ENCODE measurements around the gene HS3ST5.

The HS3ST5 gene

DNA sequence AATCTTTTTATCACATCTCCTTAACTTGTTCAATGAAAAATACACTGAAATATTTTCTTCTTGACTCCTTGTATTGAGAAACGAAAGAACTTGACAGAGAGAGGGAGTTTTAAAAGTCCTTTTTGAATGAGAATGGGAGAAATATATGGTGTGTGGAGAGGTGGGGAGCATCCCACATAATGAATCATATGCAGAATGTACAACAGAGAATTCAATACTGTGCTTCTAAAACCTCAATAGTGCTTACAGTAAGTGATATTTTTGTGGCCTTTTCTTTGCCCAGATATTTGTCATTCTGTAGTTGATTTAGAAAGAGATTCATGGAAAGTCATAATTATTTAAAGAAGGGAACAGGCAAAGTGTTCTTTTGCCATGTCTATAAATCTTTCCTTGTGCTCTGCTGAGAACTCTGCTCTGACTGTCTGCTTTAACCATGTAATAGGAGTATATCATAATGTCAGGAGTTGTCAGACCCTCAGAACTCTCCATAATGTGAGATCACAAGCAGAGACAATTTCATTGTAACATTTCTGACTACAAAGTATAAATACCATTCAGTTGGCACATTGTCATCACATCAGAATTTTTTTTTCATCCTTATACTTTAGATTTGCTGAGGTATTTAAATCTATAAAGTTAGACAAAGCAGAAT is 32.8 kb upstream of the HS3ST5 start:
- TF ChIP-seq, protein P1, sequence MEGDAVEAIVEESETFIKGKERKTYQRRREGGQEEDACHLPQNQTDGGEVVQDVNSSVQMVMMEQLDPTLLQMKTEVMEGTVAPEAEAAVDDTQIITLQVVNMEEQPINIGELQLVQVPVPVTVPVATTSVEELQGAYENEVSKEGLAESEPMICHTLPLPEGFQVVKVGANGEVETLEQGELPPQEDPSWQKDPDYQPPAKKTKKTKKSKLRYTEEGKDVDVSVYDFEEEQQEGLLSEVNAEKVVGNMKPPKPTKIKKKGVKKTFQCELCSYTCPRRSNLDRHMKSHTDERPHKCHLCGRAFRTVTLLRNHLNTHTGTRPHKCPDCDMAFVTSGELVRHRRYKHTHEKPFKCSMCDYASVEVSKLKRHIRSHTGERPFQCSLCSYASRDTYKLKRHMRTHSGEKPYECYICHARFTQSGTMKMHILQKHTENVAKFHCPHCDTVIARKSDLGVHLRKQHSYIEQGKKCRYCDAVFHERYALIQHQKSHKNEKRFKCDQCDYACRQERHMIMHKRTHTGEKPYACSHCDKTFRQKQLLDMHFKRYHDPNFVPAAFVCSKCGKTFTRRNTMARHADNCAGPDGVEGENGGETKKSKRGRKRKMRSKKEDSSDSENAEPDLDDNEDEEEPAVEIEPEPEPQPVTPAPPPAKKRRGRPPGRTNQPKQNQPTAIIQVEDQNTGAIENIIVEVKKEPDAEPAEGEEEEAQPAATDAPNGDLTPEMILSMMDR (IDR thresholded peaks at IDR 0.05; ENCODE audit: borderline replicate concordance, insufficient read depth, low read depth, low read length), result no peak
- H3K4me3 ChIP-seq (ENCODE audit: low read depth, low read length), result no peak overlapping the region

GRCh38 chr6:114367315-114367961 is 24.6 kb upstream of the HS3ST5 start:
- H3K4me3 ChIP-seq (ENCODE audit: low read depth, low read length), result no peak overlapping the region
- TF ChIP-seq, protein P1 (IDR thresholded peaks at IDR 0.05; ENCODE audit: borderline replicate concordance, insufficient read depth, low read depth, low read length), result no peak

- H3K4me3 ChIP-seq (ENCODE audit: low read depth, low read length), result no peak overlapping the region
- TF ChIP-seq, protein P1 (IDR thresholded peaks at IDR 0.05; ENCODE audit: borderline replicate concordance, insufficient read depth, low read depth, low read length), result no peak
Observed at GRCh38 chr6:114366899-114367298, 24.1 kb upstream of the HS3ST5 start.

- H3K4me3 ChIP-seq (ENCODE audit: low read depth, low read length), result no peak overlapping the region
- TF ChIP-seq, protein P1 (IDR thresholded peaks at IDR 0.05; ENCODE audit: borderline replicate concordance, insufficient read depth, low read depth, low read length), result no peak
Observed at GRCh38 chr6:114364301-114364700, 21.5 kb upstream of the HS3ST5 start.

- H3K4me3 ChIP-seq (ENCODE audit: low read depth, low read length), result no peak overlapping the region
- TF ChIP-seq, protein P1 (IDR thresholded peaks at IDR 0.05; ENCODE audit: borderline replicate concordance, insufficient read depth, low read depth, low read length), result no peak
Observed at GRCh38 chr6:114362957-114363356, 20.1 kb upstream of the HS3ST5 start.

GRCh38 chr6:114362396-114362795 is 19.6 kb upstream of the HS3ST5 start:
- TF ChIP-seq, protein P1 (IDR thresholded peaks at IDR 0.05; ENCODE audit: borderline replicate concordance, insufficient read depth, low read depth, low read length), result no peak

GRCh38 chr6:114361036-114361435 is 18.2 kb upstream of the HS3ST5 start:
- H3K4me3 ChIP-seq (ENCODE audit: low read depth, low read length), result no peak overlapping the region
- TF ChIP-seq, protein P1 (IDR thresholded peaks at IDR 0.05; ENCODE audit: borderline replicate concordance, insufficient read depth, low read depth, low read length), result no peak

More at GRCh38 chr6:114362396-114362795, 19.6 kb upstream of the HS3ST5 start:
- no peak overlapping the region for H3K4me3 ChIP-seq (ENCODE audit: low read depth, low read length)
